HG03159 (cell line): Measurements from ENCODE around the gene ZFHX2.
A peak's percentile ranks its signal among the peaks of the same experiment; 100 is the strongest.
"Not testable (repeated sequence)": the region's sequence is repeated elsewhere in the genome, so short reads cannot be mapped to it uniquely, and the experiment has no call there.

Experiments used
- ATAC-seq: cut with Tn5 transposase; IDR thresholded peaks from one replicate; pipeline ENCODE4 v1.9.1; 2021; ENCODE audit warnings: mild to moderate bottlenecking, moderate library complexity; ENCODE audit not compliant: unreplicated experiment

The ZFHX2 gene

GRCh38 chr14:23551266-23552028 lies at the start of gene ZFHX2:
ZFHX2 (minus strand) TSS chr14:23551765; CDS start chr14:23535325, 16,440 bp downstream.
- ATAC-seq: peak; percentile 54

GRCh38 chr14:23600806-23601205 lies 49.2 kb upstream of the ZFHX2 start:
- ATAC-seq: no peak

GRCh38 chr14:23600322-23600707 lies 48.8 kb upstream of the ZFHX2 start:
- no peak for ATAC-seq

GRCh38 chr14:23594191-23594590 lies 42.6 kb upstream of the ZFHX2 start:
- ATAC-seq: not testable (repeated sequence)

GRCh38 chr14:23590198-23590597 lies 38.6 kb upstream of the ZFHX2 start:
- ATAC-seq: no peak

- ATAC-seq: no peak
Observed at GRCh38 chr14:23589606-23590005, 38.0 kb upstream of the ZFHX2 start.

- ATAC-seq: peak; percentile 91
Observed at GRCh38 chr14:23588884-23589598, 37.5 kb upstream of the ZFHX2 start.

GRCh38 chr14:23584527-23585203 lies 33.1 kb upstream of the ZFHX2 start:
- not testable (repeated sequence) for ATAC-seq

GRCh38 chr14:23583761-23584526 lies 32.4 kb upstream of the ZFHX2 start:
- not testable (repeated sequence) for ATAC-seq

GRCh38 chr14:23582906-23583760 lies 31.6 kb upstream of the ZFHX2 start:
- ATAC-seq: no peak

GRCh38 chr14:23580948-23581281 lies 29.4 kb upstream of the ZFHX2 start:
- ATAC-seq: no peak

GRCh38 chr14:23580152-23580926 lies 28.8 kb upstream of the ZFHX2 start:
- ATAC-seq: no peak

- ATAC-seq: no peak
Observed at GRCh38 chr14:23579739-23580138, 28.2 kb upstream of the ZFHX2 start.

- ATAC-seq: no peak
Observed at GRCh38 chr14:23579311-23579630, 27.7 kb upstream of the ZFHX2 start.

GRCh38 chr14:23578560-23579310 lies 27.2 kb upstream of the ZFHX2 start, which contains the start of gene JPH4:
JPH4 (minus strand) TSS chr14:23578790; CDS start chr14:23577453, 1,337 bp downstream.
- no peak for ATAC-seq

- no peak for ATAC-seq
Observed at GRCh38 chr14:23577710-23578392, 26.3 kb upstream of the ZFHX2 start.

- no peak for ATAC-seq
Observed at GRCh38 chr14:23577004-23577681, 25.6 kb upstream of the ZFHX2 start.
